ENCODE results near the gene HACL1. TPM values are rescaled to one million over a fixed set of nuclear protein-coding genes. Genes with fewer than 3 reads are reported as not detected.

Gene HACL1
- total and polyA plus RNA-seq, 2 donors from 2014 or later, result 25.3 to 27.1 TPM

GRCh38 chr3:15511156-15511555 lies 90.2 kb downstream of the HACL1 start:
- H3K27me3 ChIP-seq (ENCODE audit: control insufficient read depth, insufficient read depth, low read length), result no peaks in the 10 kb centered on the region
- intact Hi-C loops (cut with DNase I), result no loop called here
- H3K4me1 ChIP-seq (ENCODE audit: control insufficient read depth in 2 of 3, insufficient read depth in 2 of 3, low read depth in 1 of 3, low read length in 3 of 3), result no peaks in the 10 kb centered on the region
- H3K9ac ChIP-seq (ENCODE audit: low read length in 3 of 3), result no peak overlapping the region
- H3K36me3 ChIP-seq (ENCODE audit: control insufficient read depth in 2 of 3, insufficient read depth in 3 of 3, low read length in 3 of 3), result no peaks in the 10 kb centered on the region
- FAIRE-seq (no peak), DNase-seq (no peak)
- no peaks in the 10 kb centered on the region for H3K9me3 ChIP-seq (ENCODE audit: control insufficient read depth in 2 of 3, insufficient read depth in 1 of 3, low read length in 3 of 3)
- no peak overlapping the region for H3K4me3 ChIP-seq (ENCODE audit: low read length in 3 of 3)
- no peak for TF ChIP-seq CTCF (IDR thresholded peaks at IDR 0.05; ENCODE audit: borderline replicate concordance, extremely low read depth, insufficient read depth)
- no peak overlapping the region for H3K27ac ChIP-seq (ENCODE audit: low read depth in 2 of 2, low read length in 2 of 2)

Other genes starting within 250 kb of the HACL1 start
- 18.6 TPM for gene METTL6, start 174.0 kb downstream of the HACL1 start, total RNA-seq
- gene METTL6, start 174.0 kb downstream of the HACL1 start, polyA plus RNA-seq (ENCODE audit: insufficient read depth, low read depth, low replicate concordance), result 9.7 TPM
- 16.1 TPM for gene EAF1, start 174.0 kb downstream of the HACL1 start, total RNA-seq
- gene EAF1, start 174.0 kb downstream of the HACL1 start, polyA plus RNA-seq (ENCODE audit: insufficient read depth, low read depth, low replicate concordance), result 8.3 TPM
- gene COLQ, start 79.9 kb downstream of the HACL1 start, total RNA-seq, result 4.3 TPM
- 1.2 TPM for gene COLQ, start 79.9 kb downstream of the HACL1 start, polyA plus RNA-seq (ENCODE audit: insufficient read depth, low read depth, low replicate concordance)
- 22.7 TPM for gene BTD, start 176 bp upstream of the HACL1 start, total RNA-seq
- 37.2 TPM for gene BTD, start 176 bp upstream of the HACL1 start, polyA plus RNA-seq (ENCODE audit: insufficient read depth, low read depth, low replicate concordance)
- gene ANKRD28, start 196.4 kb upstream of the HACL1 start, total RNA-seq, result 72.4 TPM
- 9.8 TPM for gene ANKRD28, start 196.4 kb upstream of the HACL1 start, polyA plus RNA-seq (ENCODE audit: insufficient read depth, low read depth, low replicate concordance)